HG02759 (cell line): ENCODE measurements around the gene EEFSEC.
A peak's percentile ranks its signal among the peaks of the same experiment; 100 is the strongest.

Source experiments
- ATAC-seq: cut with Tn5 transposase; IDR thresholded peaks from one replicate; pipeline ENCODE4 v1.9.1; 2021; ENCODE audit warnings: mild to moderate bottlenecking, moderate library complexity; ENCODE audit not compliant: unreplicated experiment

Gene EEFSEC

GRCh38 chr3:128435058-128435457 is 281.8 kb downstream of the EEFSEC start:
- no peak for ATAC-seq

DNA sequence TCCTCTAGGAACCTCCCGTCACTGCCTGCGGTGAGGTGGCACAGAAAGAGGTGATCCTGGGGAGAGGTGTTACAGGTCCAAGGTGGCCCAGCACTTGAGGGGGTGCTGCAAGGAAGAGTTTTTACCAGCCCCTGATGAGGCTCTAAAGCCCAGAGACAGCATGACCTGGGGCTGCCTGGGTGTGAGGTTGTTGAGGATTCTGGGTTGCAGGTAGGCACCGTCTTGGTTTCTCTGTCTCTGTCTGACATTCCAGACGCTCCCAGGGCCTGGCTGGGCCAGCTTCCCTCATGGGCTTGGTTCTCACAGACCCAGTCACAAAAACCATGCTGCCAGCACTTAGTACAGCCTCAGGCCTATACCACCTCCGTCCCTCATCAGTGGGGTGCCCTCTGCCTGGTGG is 282.3 kb downstream of the EEFSEC start:
- ATAC-seq: no peak

DNA sequence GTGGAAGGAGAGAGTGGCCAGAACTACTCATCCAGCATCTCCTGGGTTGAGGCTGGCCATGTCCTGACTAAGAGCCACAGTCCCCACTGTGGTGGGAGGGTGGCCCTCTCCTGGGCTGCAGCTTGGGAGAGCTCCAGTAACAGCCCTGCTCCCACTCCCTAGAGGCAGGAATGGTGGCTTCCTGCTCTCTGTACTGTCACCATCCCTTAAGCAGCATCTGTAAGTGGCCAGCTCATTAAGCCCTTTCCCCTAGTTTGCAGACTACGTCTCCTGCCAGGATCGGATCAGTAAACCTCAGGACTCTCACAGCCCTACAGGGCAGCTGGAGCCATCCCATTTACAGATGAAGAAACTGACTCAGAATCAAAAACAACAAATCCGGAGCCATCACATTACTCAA is 282.9 kb downstream of the EEFSEC start:
- ATAC-seq: no peak

DNA sequence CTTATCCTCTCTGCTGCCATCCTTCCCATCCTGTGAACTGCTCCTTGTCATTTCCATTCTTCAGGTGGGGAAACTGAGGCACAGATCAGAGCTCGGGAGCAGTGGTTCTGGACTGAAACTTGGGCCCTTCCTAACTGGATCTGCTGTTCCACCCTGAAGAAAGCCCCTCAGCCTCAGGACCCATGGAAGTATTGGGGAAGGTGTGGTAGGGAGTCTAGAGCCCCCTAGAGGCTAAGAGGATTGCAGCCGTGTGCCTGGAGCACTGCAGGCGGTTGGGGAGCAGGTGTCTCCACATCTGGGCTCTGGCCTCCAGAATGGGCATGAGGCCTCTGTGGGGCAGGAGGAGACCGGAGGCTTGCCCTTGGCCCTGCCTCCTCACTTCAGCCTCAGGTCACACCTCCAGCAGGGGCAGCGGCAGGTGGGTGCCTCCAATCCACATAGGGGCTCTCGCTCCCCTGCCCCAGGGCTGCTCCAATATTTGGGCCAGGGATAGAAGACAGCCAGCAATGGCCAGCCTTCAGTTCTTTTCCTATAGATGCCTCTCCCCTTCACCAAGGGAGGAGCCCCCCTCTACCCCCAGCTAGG is 285.3 kb downstream of the EEFSEC start:
- ATAC-seq: no peak

DNA sequence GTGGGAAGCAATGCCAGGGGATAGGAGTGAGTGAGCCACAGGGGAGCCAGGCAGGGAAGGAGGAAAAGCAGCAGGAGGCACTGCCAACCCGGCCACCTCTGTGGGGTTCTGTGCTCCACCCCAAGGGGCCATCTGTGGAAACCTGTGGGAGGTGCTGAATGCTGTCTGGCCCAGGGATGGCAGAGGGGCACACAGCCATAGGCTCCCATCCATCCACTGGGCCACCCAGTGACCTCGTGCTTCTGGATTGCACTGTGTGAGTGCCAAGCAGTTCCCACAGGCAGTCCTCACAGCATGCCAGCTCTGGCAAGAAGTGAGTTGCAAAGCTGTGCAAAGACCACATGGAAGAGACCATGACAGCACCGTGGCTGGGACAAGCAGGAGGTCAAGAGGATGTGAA is 285.9 kb downstream of the EEFSEC start:
- no peak for ATAC-seq

DNA sequence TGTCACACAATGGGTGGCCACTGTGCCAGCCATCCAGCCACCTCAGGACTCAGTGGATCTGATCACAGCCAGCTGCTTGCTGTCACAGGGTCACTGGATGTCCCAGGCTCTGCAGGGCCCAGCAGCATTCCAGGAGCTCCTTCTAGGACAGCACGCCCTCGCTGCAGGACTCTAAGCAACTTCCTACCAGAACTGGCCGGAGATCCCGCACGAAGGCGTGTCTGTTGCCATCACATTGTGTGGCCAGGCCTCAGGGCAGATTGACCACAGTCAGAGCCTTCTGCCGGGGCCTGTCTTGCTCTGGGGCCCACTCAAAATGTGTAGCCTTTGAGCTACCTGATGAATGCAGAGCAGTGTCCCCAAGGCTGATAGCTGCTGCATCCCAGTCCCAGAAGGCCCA is 288.8 kb downstream of the EEFSEC start:
- ATAC-seq: no peak

- no peak for ATAC-seq
Observed at GRCh38 chr3:128442949-128443348, 289.7 kb downstream of the EEFSEC start.

DNA sequence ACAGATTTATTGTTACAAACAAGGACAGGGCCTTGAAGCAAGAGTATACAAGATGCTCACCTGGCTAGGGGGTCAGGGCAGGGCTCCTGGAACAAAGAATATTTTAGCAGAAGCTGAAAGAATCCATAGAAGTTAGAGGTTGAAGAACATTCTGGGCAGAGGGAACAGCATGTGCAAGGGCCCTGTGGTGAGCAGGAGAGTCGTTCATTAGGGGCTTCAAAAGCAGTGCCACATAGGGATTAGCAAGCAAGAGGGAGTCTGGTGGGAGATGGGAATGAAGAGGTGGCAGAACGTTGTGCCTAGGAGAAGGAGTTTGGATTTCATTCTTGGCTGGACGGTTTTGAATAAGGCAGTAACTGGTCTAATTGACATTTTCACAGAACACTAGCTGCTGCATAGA is 290.5 kb downstream of the EEFSEC start:
- ATAC-seq: no peak

DNA sequence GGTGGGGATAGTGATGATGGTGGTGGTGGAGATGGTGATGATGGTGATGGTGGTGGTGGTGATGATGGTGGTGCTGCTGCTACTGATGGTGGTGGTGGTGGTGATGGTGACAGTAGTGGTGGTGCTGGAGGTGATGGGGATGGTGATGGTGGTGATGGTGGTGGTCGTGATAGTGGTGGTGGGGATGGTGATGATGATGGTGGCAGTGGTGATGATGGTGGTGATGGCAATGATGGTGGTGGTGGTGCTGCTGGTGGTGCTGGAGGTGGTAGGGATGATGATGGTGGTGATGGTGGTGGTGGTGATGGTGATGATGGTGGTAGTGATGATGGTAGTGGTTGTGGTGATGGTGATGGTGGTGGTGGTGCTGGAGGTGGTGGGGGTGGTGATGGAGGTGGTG is 292.1 kb downstream of the EEFSEC start:
- ATAC-seq: no peak

GRCh38 chr3:128446821-128447220 is 293.5 kb downstream of the EEFSEC start:
- ATAC-seq: no peak

DNA sequence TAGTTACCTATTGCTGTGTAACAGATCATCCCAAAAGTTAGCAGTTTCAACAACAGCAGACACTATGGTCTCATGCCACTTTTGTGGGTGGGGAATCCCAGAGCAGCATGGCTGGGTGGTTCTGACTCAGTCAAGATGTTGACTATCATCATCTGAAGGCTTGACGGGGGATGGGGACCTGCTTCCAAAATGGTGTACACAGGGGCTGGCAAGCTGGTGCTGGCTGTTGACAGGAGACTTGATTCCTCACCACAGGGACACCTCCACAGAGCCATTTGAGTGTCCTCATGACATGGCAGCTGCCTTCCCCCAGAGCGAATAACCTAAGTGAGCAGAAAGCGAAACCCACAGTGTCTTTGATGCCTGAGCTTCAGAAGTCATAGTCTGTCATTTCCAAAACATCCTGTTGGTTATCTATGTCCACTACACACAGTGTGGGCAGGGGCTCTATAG is 294.3 kb downstream of the EEFSEC start:
- ATAC-seq: peak; percentile 76

DNA sequence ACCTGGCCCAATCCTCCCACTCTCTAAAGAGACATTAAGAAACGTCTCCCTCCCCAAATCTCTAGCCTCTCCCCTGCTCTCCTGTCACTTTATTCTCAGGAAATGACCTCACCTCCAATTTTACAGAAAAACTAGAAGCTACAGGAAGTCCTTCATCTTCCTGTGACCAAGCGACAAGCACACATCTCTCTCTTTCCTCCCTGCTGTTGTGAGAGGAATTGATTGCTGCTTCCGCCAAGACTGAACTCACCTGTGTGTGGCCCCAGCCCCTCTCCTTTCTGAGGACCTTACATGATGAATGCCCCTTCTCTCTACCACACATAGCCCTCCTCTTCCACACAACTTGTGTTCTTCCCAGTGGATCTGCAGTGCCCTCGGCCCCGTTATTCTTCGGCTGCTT is 295.2 kb downstream of the EEFSEC start:
- no peak for ATAC-seq

DNA sequence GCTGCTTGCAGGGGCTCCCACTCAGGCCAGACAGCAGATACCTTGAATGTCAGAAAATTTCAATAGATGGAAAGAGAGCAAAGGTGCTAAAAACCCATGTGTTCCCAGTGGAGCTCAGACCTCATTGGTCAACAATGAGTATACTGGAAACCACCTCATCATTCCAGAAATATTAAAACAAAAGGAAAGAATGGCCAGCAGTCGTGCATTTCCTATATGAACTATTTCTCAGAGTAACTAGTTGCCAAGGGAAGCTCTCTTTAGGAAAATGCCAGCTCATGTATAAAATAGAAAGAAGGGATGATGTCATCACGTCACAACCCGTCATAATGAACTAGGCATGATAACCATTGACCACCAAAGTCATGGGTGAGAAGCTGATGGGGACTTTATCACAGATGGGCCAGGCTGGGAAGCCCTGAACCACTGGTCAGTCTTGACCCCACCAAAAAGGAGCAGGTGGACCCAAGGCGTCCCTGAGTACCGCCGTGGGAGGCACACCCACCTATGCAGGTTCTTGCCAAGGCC is 295.9 kb downstream of the EEFSEC start:
- ATAC-seq: no peak

DNA sequence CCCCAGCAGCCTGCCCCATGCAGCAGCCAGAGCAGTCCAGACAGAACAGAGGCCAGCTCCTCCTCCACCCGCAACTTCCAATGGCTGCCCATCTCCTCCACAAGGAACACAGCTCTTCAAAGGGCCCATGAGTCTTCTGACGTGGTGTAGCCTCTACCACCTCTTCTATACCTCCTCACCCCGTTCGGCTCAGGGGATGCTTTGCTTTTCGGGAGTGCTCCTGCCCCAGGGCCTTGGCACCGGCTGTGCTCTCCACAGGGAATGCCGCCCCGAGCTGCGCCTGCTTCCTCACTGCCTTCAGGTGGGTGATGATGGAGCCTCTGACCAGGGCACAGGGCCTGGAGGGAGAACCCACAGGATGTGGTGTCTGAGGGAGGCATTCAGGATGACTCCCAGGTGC is 298.8 kb downstream of the EEFSEC start:
- no peak for ATAC-seq

DNA sequence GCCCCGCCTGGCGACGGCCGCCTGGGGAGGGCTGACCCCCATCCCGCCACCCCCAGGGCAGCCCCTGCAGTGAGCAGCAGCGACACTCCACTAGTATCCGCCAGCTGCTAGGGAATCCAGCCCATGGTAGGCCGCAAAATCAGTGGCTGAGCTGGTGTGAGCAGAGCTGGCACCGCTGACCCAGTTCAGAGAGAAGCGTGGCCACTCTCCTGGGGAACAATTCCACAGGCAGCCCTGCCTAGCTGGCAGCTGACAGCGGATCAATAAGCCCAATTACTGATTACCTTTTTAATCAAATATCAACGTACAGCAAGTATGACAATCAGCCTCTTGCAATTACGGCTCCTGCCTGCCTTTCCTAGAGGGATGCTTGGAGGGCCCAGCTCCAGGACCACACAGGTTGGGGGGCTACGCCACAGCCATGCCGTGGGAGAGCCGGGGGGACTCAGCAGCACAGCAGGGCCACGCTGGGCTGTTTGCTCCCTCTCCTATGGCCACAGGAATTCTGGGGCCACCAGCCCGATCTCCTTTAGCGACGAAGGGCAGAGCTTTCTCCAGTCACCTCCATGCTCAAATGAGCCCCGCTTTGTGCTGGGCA is 299.5 kb downstream of the EEFSEC start:
- no peak for ATAC-seq

DNA sequence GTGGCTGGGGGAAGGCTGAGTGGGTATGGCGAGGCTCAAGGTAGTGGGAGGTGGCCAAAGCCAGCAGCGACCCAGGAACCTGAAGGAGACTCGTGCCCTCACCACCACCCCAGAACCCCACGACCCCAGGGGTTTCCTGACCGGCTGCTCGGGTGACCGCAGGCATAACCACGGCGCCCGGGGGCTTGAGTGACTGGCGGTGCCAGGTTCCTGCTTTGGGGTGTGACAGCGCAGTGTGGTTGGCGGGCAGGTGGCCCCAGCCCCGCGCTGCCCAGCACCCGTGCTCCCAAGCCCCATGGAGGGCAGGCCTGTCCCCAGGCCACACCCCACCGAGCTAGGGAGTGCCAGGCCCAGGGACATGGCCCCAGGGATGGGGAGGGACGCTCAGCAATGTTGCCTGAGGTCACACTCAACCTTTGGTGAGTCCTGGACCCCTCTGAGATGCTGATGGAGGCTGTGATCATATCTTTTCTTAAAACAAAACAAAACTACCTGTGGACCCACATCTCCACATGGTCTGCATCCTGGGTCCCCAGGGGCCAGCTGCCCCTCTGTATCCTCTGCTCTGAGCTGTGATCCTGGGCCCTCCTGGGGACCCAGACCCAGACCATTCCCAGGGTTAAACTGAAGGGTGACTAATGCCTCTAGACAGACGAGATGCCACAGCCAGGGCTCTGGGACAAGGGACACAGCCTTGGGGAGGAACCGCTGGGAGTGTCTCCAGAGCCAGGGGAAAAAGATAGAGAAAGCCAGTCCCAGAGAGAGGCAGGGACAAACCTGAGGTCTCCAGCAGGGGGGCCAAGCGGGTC is 300.4 kb downstream of the EEFSEC start:
- no peak for ATAC-seq

GRCh38 chr3:128454310-128454618 is 301.0 kb downstream of the EEFSEC start:
- no peak for ATAC-seq

DNA sequence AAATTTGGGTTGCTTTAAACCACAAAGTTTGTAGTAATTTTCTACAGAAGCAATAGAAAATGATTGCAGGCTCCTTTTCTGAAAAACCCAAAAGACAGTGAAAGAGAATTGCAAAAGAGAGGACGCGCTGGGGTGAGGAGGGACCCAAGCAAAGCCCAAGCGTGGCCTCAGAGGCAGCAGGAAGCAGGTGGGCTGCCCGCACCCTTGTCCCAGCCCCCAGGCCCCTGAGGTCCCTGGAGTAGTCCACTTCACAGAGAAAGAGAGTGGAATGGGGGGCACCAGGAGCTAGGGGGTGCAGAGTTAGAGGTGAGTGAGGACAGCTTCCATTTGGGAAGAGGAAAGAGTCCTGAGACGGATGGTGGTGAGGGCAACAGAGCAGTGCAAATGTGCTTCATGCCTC is 301.8 kb downstream of the EEFSEC start:
- ATAC-seq: no peak

DNA sequence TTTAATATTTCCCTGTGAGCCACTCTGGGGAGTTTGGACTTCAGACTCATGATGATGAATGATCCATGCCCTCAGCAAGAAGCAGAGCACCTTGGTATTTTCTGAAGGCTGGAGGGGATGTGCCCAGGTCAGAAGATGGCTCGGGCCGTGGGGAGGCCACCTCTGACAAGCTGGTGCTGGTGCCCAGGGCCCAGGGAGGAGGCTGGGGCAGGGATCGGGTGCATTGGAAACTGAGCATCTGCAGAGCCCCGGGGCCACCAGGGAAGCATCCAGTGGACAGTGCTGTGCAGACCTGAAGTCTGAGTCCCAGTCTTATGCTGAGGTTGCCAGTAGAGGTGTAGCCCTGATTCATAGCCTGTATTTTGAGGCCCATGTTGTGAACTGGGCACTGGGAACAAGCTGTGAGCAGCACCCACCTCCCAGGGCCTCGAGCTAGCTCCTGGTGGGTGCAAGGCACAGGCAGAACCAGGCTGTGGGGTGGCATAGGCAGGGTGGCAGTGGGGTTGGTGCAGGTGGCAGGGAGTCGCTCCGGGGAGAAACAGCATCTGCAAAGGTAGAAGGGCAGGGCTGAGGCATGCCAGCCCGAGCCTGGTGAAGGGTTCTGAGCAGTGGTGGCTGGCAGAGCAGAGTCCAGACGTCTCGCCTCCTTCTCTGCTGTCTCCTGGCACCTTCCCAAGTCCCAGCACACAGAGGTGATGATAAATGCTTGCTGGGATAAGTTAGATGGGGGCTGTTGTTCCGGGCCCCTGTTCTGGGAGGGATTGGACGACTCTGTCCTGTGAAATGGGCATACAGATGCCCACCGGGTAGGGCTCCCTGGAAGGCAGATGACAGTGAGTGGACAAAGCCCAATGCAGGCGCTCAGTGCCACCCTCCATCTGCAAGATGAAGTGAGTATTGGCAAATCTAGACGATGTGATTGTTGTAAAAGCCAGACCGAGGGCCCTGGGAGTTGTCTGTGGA is 302.8 kb downstream of the EEFSEC start:
- ATAC-seq: no peak

- no peak for ATAC-seq
Observed at GRCh38 chr3:128456776-128457715, 303.8 kb downstream of the EEFSEC start.
